Measurements from ENCODE around the gene PAAF1.

The PAAF1 gene

DNA sequence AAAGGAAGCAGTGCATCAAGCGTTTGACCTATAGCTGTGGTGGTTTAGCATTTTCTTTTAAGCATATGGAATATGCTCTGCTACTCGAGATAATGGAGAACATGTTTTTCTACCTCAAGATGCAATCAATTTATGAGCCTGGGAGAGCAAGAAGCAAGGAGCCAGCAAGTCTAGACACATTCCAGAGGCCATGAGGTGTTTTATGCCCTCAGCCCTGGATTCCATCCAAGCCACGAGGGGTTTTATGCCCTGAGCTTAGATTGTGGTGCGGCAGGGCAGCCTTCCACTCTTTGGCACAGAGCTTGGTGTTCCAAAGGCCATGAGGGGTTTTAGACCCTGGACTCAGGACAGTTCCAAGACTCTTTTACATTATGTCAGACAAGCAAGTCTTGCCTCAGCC, 62.3 kb downstream of the PAAF1 start:
- H3K4me3 ChIP-seq = no peak overlapping the region
- intact Hi-C loops (cut with DNase I; ENCODE audit: low total_unique reads) = no loop called here
- no peak for DNase-seq
- H3K27ac ChIP-seq = no peak overlapping the region
- TF ChIP-seq, protein P1, sequence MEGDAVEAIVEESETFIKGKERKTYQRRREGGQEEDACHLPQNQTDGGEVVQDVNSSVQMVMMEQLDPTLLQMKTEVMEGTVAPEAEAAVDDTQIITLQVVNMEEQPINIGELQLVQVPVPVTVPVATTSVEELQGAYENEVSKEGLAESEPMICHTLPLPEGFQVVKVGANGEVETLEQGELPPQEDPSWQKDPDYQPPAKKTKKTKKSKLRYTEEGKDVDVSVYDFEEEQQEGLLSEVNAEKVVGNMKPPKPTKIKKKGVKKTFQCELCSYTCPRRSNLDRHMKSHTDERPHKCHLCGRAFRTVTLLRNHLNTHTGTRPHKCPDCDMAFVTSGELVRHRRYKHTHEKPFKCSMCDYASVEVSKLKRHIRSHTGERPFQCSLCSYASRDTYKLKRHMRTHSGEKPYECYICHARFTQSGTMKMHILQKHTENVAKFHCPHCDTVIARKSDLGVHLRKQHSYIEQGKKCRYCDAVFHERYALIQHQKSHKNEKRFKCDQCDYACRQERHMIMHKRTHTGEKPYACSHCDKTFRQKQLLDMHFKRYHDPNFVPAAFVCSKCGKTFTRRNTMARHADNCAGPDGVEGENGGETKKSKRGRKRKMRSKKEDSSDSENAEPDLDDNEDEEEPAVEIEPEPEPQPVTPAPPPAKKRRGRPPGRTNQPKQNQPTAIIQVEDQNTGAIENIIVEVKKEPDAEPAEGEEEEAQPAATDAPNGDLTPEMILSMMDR (IDR thresholded peaks at IDR 0.05) = no peak
- H3K9me3 ChIP-seq = no peaks in the 10 kb centered on the region
- no peaks in the 10 kb centered on the region for H3K27me3 ChIP-seq
- peaks cover 0 to 10% (median 0%) of the 10 kb centered on the region in 4 donors for H3K4me1 ChIP-seq
- peaks cover 0 to 3% (median 0%) of the 10 kb centered on the region in 3 donors for H3K36me3 ChIP-seq

DNA sequence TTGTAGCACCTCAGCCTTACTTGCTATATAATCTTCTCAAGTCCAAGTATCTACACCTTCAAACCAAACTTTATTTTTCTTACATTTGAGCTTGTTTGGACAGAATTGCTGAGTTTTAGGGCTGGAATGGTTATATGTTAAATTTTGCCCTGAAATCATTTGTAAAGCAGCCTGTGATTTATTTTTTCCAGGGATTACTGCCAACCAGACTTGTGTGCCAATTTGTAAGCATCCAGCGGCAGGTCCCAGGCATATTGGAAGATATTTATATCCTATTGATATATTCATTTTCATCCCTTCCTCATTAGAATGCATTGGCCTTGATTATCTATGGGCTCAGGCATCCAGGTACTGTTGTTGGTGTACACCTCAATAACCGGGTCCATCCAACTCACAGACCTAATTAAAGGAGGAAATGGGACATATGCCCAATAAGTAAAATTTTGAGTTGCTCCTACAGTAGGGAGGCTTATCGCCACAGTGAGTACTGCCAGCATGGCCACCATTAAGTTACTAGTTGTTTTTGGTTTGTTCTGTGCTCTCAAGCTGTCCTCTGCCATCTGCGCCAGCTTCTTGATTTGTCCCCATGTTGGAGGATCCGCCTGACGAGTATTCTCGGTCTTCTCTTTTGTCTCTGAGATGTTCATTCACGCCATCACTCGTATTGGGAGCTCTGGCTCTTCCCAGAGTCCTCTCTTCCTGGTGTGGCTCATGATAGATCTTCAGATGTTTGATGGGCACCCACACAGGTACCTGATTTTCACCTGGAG, 64.2 kb downstream of the PAAF1 start:
- DNase-seq = no peak
- no peaks in the 10 kb centered on the region for H3K36me3 ChIP-seq
- intact Hi-C loops (cut with DNase I; ENCODE audit: low total_unique reads) = no loop called here
- peaks cover 0 to 10% (median 0%) of the 10 kb centered on the region in 4 donors for H3K4me1 ChIP-seq
- H3K9me3 ChIP-seq = no peaks in the 10 kb centered on the region
- no peaks in the 10 kb centered on the region for H3K27me3 ChIP-seq
- H3K4me3 ChIP-seq = no peak overlapping the region
- no peak overlapping the region for H3K27ac ChIP-seq
- TF ChIP-seq, protein P1 (IDR thresholded peaks at IDR 0.05) = no peak

DNA sequence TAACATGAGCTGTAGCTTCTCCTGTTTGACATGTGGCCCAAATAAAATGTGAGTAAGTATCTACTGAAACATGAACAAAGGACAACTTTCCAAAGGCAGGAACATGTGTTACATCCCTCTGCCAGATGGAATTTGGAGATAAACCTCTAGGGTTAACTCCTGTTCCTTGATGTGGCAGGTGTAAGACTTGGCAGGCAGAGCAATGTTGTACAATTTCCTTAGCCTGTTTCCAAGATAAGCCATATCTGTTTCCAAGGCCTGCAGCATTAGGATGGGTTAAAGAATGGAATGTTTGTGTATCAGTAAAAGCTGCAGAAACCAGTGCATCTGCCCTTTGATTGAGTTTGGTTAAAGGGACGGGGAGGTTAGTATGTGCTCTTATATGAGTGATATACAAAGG, 65.2 kb downstream of the PAAF1 start:
- H3K9me3 ChIP-seq = no peaks in the 10 kb centered on the region
- H3K27me3 ChIP-seq = no peaks in the 10 kb centered on the region
- H3K36me3 ChIP-seq = no peaks in the 10 kb centered on the region
- intact Hi-C loops (cut with DNase I; ENCODE audit: low total_unique reads) = no loop called here
- peaks cover 0 to 10% (median 0%) of the 10 kb centered on the region in 4 donors for H3K4me1 ChIP-seq
- DNase-seq = no peak
- H3K4me3 ChIP-seq = no peak overlapping the region
- no peak overlapping the region for H3K27ac ChIP-seq
- TF ChIP-seq, protein P1 (IDR thresholded peaks at IDR 0.05) = no peak

DNA sequence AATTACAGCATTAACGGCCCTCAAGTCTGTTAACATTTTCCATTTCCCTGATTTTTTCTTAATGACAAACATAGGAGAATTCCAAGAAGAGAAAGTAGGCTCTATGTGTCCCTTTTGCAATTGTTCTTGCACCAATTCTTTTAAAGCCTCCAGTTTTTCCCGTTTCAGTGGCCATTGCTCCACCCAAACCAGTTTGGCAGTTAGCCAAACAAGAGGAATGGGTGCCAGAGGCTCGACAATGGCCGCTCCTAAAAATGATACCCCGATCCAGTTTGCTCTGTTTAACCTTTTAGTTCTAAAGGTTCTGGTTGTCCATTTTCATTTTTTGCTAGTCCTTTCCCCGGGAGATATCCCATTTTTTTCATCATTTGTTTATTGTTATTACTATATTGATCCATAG, 67.3 kb downstream of the PAAF1 start:
- Histone ChIP-seq H3K9me3 (no peaks in the 10 kb centered on the region), H3K4me1 (peaks cover 0 to 10% (median 0%) of the 10 kb centered on the region in 4 donors), H3K36me3 (no peaks in the 10 kb centered on the region), H3K4me3 (no peak overlapping the region), H3K27me3 (no peaks in the 10 kb centered on the region), H3K27ac (no peak overlapping the region)
- intact Hi-C loops (cut with DNase I; ENCODE audit: low total_unique reads) = no loop called here
- DNase-seq = no peak
- TF ChIP-seq, protein P1 (IDR thresholded peaks at IDR 0.05) = no peak

DNA sequence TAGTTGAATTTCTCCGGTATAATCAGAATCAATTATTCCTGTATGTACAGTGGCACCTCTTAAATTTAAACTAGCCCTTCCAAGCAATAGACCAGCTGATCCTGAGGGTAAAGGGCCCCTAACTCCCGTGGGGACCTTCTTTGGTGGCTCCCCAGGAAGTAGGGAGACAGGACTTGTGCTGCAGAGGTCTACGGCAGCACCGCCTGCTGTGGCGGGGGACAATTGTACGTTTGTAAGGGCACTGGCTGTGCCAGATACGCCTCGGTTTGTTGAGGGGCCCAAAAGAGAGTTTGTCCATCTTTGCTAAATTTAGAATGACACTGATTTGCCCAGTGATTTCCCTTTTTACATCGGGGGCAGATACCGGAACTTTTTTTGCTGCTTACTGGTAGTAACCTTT, 68.1 kb downstream of the PAAF1 start:
- Histone ChIP-seq H3K36me3 (no peaks in the 10 kb centered on the region), H3K4me3 (no peak overlapping the region), H3K9me3 (no peaks in the 10 kb centered on the region), H3K27me3 (no peaks in the 10 kb centered on the region), H3K4me1 (peaks cover 0 to 10% (median 0%) of the 10 kb centered on the region in 4 donors), H3K27ac (no peak overlapping the region)
- intact Hi-C loops (cut with DNase I; ENCODE audit: low total_unique reads) = no loop called here
- no peak for DNase-seq
- TF ChIP-seq, protein P1 (IDR thresholded peaks at IDR 0.05) = no peak

Data from tibial artery (tissue), 4 donors.